Gastrocnemius medialis (tissue), 4 donors: ENCODE data around the gene GID8. TPM values are rescaled to one million over a fixed set of nuclear protein-coding genes. Genes with fewer than 3 reads are reported as not detected.

Experiments
- ATAC-seq, 2 donors: fragments of 150-250 bp; one replicate each; pipeline ENCODE4 v1.9.1; 2016
- DNase-seq, 2 donors: peaks; one replicate each; pipeline ENCODE4 v3.0.0-alpha.2; 2019
- H3K27ac ChIP-seq, 4 donors: fragments of 200-600 bp; sonication (generic); 1 replicate in 1 of 4; 2 replicates in 3 of 4; pipeline ENCODE4 v1.5.1; 2016 to 2018; ENCODE audit warnings: mild to moderate bottlenecking in 2 of 4, moderate library complexity in 1 of 4
- H3K27me3 ChIP-seq, 3 donors: fragments of 200-600 bp; sonication (generic) in 2 of 3; 1 replicate in 1 of 3; 2 replicates in 2 of 3; pipeline versions ENCODE4 v1.5.1 to v1.6.0; 2016 to 2019; ENCODE audit warnings: mild to moderate bottlenecking in 1 of 3, moderate library complexity in 1 of 3
- H3K36me3 ChIP-seq, 2 donors: fragments of 200-600 bp; sonication (generic) in 1 of 2; one replicate each; pipeline ENCODE4 v1.5.1; 2017 to 2018
- H3K4me1 ChIP-seq, 2 donors: fragments of 200-600 bp; sonication (generic) in 1 of 2; one replicate each; pipeline ENCODE4 v1.5.1; 2016 to 2017; ENCODE audit warnings: mild to moderate bottlenecking in 2 of 2
- H3K4me3 ChIP-seq, 4 donors: fragments of 200-600 bp; sonication (generic) in 3 of 4; 1 replicate in 1 of 4; 2 replicates in 3 of 4; pipeline ENCODE4 v1.5.1; 2016 to 2019; ENCODE audit warnings: mild to moderate bottlenecking in 2 of 4
- H3K9me3 ChIP-seq, 3 donors: fragments of 200-600 bp; sonication (generic) in 2 of 3; 1 replicate in 1 of 3; 2 replicates in 2 of 3; pipeline ENCODE4 v1.5.1; 2016 to 2019
- CTCF ChIP-seq, 5 experiments: fragments of 450-650 bp in 3 of 5; fragments of 200-600 bp in 2 of 5; sonication (generic) in 2 of 5; IDR thresholded peaks in 4 of 5; conservative IDR thresholded peaks in 1 of 5; 1 replicate in 4 of 5; 2 replicates in 1 of 5; pipeline ENCODE4 v1.5.1; 2016 to 2019; ENCODE audit warnings: antibody characterized with exemption in 5 of 5, mild to moderate bottlenecking in 3 of 5, moderate library complexity in 3 of 5
- POLR2A ChIP-seq, 2 donors: fragments of 450-650 bp; IDR thresholded peaks; one replicate each; pipeline ENCODE4 v1.6.1; 2017; ENCODE audit warnings: antibody characterized with exemption in 2 of 2, mild to moderate bottlenecking in 2 of 2, moderate library complexity in 2 of 2
- in situ Hi-C, 4 donors: fragments of 200-750 bp; cut with MboI; loops; one replicate each; pipeline versions ENCODE4 v1.15.0 to v1.8.0; 2017; ENCODE audit warnings: low sequenced_read_pairs in 4 of 4
- intact Hi-C: fragments of 100-400 bp; cut with DNase I; formaldehyde crosslinking; loops from one replicate; pipeline ENCODE4 v1.15.1; 2023; ENCODE audit warnings: low total_unique reads
- total RNA-seq, 4 donors: library from RNA; depleted of rRNA; stranded (reverse); fragments of >200 nt; gene quantifications; one replicate each; pipeline versions ENCODE4 v1.1.0 to v1.2.3, GENCODE V29; 2016

GID8 gene
- total RNA-seq, 4 donors from 2014 or later: 12.8 to 16.2 (median 13.5) TPM

- in situ Hi-C loops (no loop called here), intact Hi-C loops (no loop called here)
- TF ChIP-seq CTCF (IDR thresholded peaks at IDR 0.05 in 4 of 5, conservative IDR thresholded peaks at IDR 0.05 in 1 of 5) (no peak), POLR2A (IDR thresholded peaks at IDR 0.05) (no peak)
- ATAC-seq (no peak), DNase-seq (no peak)
- H3K27ac ChIP-seq: no peak overlapping the region
- H3K27me3 ChIP-seq: peaks cover 33 to 46% (median 34%) of the 10 kb centered on the region in 3 donors
- no peaks in the 10 kb centered on the region for H3K36me3 ChIP-seq
- H3K4me1 ChIP-seq: peaks cover 0 to 4% of the 10 kb centered on the region in 2 donors
- H3K9me3 ChIP-seq: no peaks in the 10 kb centered on the region
- no peak overlapping the region for H3K4me3 ChIP-seq
Observed at GRCh38 chr20:62969939-62970306, 32.0 kb downstream of the GID8 start.

GRCh38 chr20:62970307-62971210 is 32.6 kb downstream of the GID8 start:
- H3K36me3 ChIP-seq: no peaks in the 10 kb centered on the region
- ATAC-seq (no peak), DNase-seq (no peak)
- in situ Hi-C loops: no loop called here
- intact Hi-C loops: no loop called here
- H3K27ac ChIP-seq: no peak overlapping the region
- TF ChIP-seq POLR2A (IDR thresholded peaks at IDR 0.05) (no peak), CTCF (IDR thresholded peaks at IDR 0.05 in 4 of 5, conservative IDR thresholded peaks at IDR 0.05 in 1 of 5) (no peak)
- H3K9me3 ChIP-seq: no peaks in the 10 kb centered on the region
- H3K27me3 ChIP-seq: peaks cover 39 to 52% (median 40%) of the 10 kb centered on the region in 3 donors
- H3K4me3 ChIP-seq: no peak overlapping the region
- peaks cover 0 to 4% of the 10 kb centered on the region in 2 donors for H3K4me1 ChIP-seq

GRCh38 chr20:62971211-62971949 is 33.4 kb downstream of the GID8 start:
- Histone ChIP-seq H3K36me3 (no peaks in the 10 kb centered on the region), H3K4me3 (no peak overlapping the region), H3K9me3 (no peaks in the 10 kb centered on the region), H3K4me1 (peaks cover 0 to 4% of the 10 kb centered on the region in 2 donors), H3K27me3 (peaks cover 47 to 60% (median 48%) of the 10 kb centered on the region in 3 donors), H3K27ac (no peak overlapping the region)
- no peak for TF ChIP-seq CTCF (IDR thresholded peaks at IDR 0.05 in 4 of 5, conservative IDR thresholded peaks at IDR 0.05 in 1 of 5)
- TF ChIP-seq POLR2A (IDR thresholded peaks at IDR 0.05): no peak
- no peak for DNase-seq
- in situ Hi-C loops: no loop called here
- intact Hi-C loops: no loop called here
- ATAC-seq: no peak

- no peaks in the 10 kb centered on the region for H3K36me3 ChIP-seq
- peak; percentile 68 to 70 for DNase-seq
- intact Hi-C loops: loop anchor here (1.0 kb wide), 2 partner anchors 37 to 72 kb away; no protein-coding TSS in a partner anchor
- H3K4me1 ChIP-seq: peaks cover 0 to 4% of the 10 kb centered on the region in 2 donors
- peak overlapping the region in 2 of 4 donors; percentile 37 to 40 for H3K4me3 ChIP-seq
- in situ Hi-C loops: no loop called here
- peak; percentile 89 for ATAC-seq
- no peak overlapping the region for H3K27ac ChIP-seq
- peaks cover 55 to 64% (median 56%) of the 10 kb centered on the region in 3 donors for H3K27me3 ChIP-seq
- TF ChIP-seq CTCF (IDR thresholded peaks at IDR 0.05 in 4 of 5, conservative IDR thresholded peaks at IDR 0.05 in 1 of 5) (peak; percentile 75 to 90 (median 87)), POLR2A (IDR thresholded peaks at IDR 0.05) (no peak)
- H3K9me3 ChIP-seq: no peaks in the 10 kb centered on the region
Observed at GRCh38 chr20:62971950-62972844, 34.2 kb downstream of the GID8 start.
